ENCODE data around the gene IFI27.

DNA sequence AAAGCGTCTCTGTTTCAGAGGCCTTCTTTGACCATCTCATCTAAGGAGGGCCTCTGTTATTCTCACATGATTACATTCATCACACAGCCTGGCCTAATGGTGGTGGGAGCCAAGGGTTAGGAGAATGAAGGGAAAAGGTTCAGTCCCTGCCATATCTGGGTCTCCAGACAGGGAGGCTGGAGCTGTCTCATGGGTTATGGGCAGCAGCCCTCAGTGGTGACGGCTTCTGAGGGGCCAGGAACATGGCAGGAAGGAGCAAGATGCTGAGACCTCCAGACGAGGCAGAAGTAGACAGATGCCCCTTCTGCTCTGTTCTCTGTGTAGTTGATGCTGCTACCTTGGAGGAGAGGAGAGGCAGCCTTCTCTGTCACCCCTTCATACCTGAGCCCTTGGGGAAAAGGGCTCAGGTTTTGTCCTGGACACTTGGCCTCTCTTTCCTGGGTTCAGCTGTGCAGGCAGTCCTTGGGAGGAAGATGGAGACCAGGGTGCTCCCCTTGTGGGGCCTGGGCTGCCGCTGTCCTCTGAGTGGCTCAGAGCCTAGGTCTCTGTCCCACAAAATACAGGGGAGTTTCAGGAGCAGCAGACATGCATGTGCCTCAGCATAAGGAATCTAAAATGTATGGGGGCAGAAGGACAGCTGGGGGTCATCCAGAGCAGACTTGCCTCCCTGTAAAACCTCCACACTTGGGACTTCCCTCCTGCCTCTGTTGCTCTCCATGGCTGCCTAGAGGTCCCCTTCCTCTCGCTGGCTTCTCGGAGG, 15.3 kb downstream of the IFI27 start:
- TF ChIP-seq, protein P1, sequence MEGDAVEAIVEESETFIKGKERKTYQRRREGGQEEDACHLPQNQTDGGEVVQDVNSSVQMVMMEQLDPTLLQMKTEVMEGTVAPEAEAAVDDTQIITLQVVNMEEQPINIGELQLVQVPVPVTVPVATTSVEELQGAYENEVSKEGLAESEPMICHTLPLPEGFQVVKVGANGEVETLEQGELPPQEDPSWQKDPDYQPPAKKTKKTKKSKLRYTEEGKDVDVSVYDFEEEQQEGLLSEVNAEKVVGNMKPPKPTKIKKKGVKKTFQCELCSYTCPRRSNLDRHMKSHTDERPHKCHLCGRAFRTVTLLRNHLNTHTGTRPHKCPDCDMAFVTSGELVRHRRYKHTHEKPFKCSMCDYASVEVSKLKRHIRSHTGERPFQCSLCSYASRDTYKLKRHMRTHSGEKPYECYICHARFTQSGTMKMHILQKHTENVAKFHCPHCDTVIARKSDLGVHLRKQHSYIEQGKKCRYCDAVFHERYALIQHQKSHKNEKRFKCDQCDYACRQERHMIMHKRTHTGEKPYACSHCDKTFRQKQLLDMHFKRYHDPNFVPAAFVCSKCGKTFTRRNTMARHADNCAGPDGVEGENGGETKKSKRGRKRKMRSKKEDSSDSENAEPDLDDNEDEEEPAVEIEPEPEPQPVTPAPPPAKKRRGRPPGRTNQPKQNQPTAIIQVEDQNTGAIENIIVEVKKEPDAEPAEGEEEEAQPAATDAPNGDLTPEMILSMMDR (conservative IDR thresholded peaks at IDR 0.05; ENCODE audit: low read length) = no peak
- no peak for TF ChIP-seq EZH2phosphoT487 (IDR thresholded peaks at IDR 0.05; ENCODE audit: borderline replicate concordance, low read depth, low read length)
